HepG2 (cell line): ENCODE measurements around the gene LGALS4. TPM values are rescaled to one million over a fixed set of nuclear protein-coding genes. Genes with fewer than 3 reads are reported as not detected.
A peak's percentile ranks its signal among the peaks of the same experiment; 100 is the strongest.

ENCODE experiments used
- ATAC-seq: fragments of 200-7000 bp; cut with Tn5 transposase; 3 replicates; pipeline ENCODE4 v1.9.1; 2020; ENCODE audit warnings: mild to moderate bottlenecking, moderate library complexity
- BruUV-seq: library from RNA; stranded (reverse); fragments of 400-500 nt; replicated peaks from 2 replicates; lab custom pipeline; 2021; lab: Mats Ljungman, UMichigan
- CTCF ChIA-PET: fragments of 300-600 bp; formaldehyde crosslinking; extraction: SDS; loops from one replicate; lab custom pipeline; 2021; ENCODE audit warnings: low total read pairs, inconsistent platforms, low intra/inter-chr PET ratio; lab: Yijun Ruan, JAX
- POLR2A ChIA-PET: fragments of 350-600 bp; sonication (Branson Sonifier 250); formaldehyde crosslinking; loops from one replicate; lab custom pipeline; 2020; ENCODE audit warnings: antibody characterized with exemption, inconsistent platforms; lab: Yijun Ruan, JAX
- DNase-seq: peaks from one replicate; pipeline ENCODE4 v3.0.0-alpha.2; 2015; ENCODE audit warnings: low spot score
- FAIRE-seq: peaks from 3 replicates; lab custom pipeline; 2011; peaks lifted over from hg19 to GRCh38; lab: Jason Lieb, UNC
- H2AFZ ChIP-seq: one replicate; pipeline ENCODE4 v1.6.1; 2011; ENCODE audit warnings: low read length, inconsistent platforms
- H3K27ac ChIP-seq: fragments of 300-600 bp; 3 replicates; pipeline ENCODE4 v1.8.0; 2011; ENCODE audit warnings: mixed run types, mild to moderate bottlenecking, mixed read lengths, low read length, inconsistent platforms; ENCODE audit not compliant: insufficient read depth; ENCODE audit errors: extremely low read length
- H3K27me3 ChIP-seq, 2 experiments: fragments of 200-600 bp in 1 of 2; 2 replicates in 1 of 2; 3 replicates in 1 of 2; pipeline versions ENCODE4 v1.6.0 to v1.8.0; 2011; ENCODE audit warnings: low read length in 2 of 2, mild to moderate bottlenecking in 2 of 2, moderate library complexity in 2 of 2, inconsistent platforms in 1 of 2; ENCODE audit not compliant: insufficient read depth in 2 of 2, control insufficient read depth in 1 of 2
- H3K36me3 ChIP-seq, 2 experiments: fragments of 200-600 bp in 1 of 2; replicated peaks in 1 of 2; 2 replicates in 1 of 2; 3 replicates in 1 of 2; pipeline versions ENCODE4 v1.5.1 to v1.8.0; 2011; ENCODE audit warnings: low read length in 2 of 2, inconsistent platforms in 1 of 2; ENCODE audit not compliant: insufficient read depth in 2 of 2, control insufficient read depth in 1 of 2
- H3K4me1 ChIP-seq: 2 replicates; pipeline ENCODE4 v1.5.1; 2012; ENCODE audit warnings: low read length, inconsistent platforms; ENCODE audit not compliant: insufficient read depth
- H3K4me2 ChIP-seq: 2 replicates; pipeline ENCODE4 v1.6.0; 2011; ENCODE audit warnings: low read depth, low read length, inconsistent platforms
- H3K4me3 ChIP-seq, 3 experiments: fragments of 200-600 bp in 1 of 3; sonication (generic), shearing (Covaris generic) in 1 of 3; replicated peaks in 1 of 3; 2 replicates each; pipeline ENCODE4 v1.5.1; 2011 to 2016; ENCODE audit warnings: low read length in 3 of 3, inconsistent platforms in 2 of 3, low read depth in 2 of 3, mild to moderate bottlenecking in 2 of 3, control low read depth in 1 of 3, mixed read lengths in 1 of 3; ENCODE audit not compliant: insufficient read depth in 1 of 3
- H3K79me2 ChIP-seq: one replicate; pipeline ENCODE4 v1.6.1; 2011; ENCODE audit warnings: low read length, inconsistent platforms; ENCODE audit not compliant: insufficient read depth
- H3K9ac ChIP-seq: 2 replicates; pipeline ENCODE4 v1.6.0; 2011; ENCODE audit warnings: mild to moderate bottlenecking, low read depth, low read length, inconsistent platforms; ENCODE audit not compliant: insufficient read depth
- H3K9me3 ChIP-seq: 2 replicates; pipeline ENCODE4 v1.5.1; 2012; ENCODE audit warnings: mild to moderate bottlenecking, low read length
- H4K20me1 ChIP-seq: 2 replicates; pipeline ENCODE4 v1.6.0; 2011; ENCODE audit warnings: inconsistent platforms, mild to moderate bottlenecking, low read length, moderate library complexity; ENCODE audit not compliant: insufficient read depth
- KDM5B ChIP-seq: sonication (generic); formaldehyde crosslinking; IDR thresholded peaks from 2 replicates; pipeline ENCODE4 v1.4.0; 2020; ENCODE audit warnings: missing genetic modification reagents, mild to moderate bottlenecking, borderline replicate concordance
- ZFX ChIP-seq: sonication (generic); formaldehyde crosslinking; IDR thresholded peaks from 2 replicates; pipeline ENCODE4 v1.4.0; 2020; ENCODE audit warnings: mild to moderate bottlenecking, low read depth, missing genetic modification reagents, moderate library complexity
- ZNF121 ChIP-seq: sonication (generic); formaldehyde crosslinking; IDR thresholded peaks from 2 replicates; pipeline ENCODE4 v1.5.0; 2020; ENCODE audit warnings: mild to moderate bottlenecking, missing genetic modification reagents
- ZNF460 ChIP-seq: sonication (generic); formaldehyde crosslinking; IDR thresholded peaks from 2 replicates; pipeline ENCODE4 v1.5.1; 2020; ENCODE audit warnings: missing genetic modification reagents, mild to moderate bottlenecking, borderline replicate concordance
- ZNF484 ChIP-seq: sonication (generic); formaldehyde crosslinking; IDR thresholded peaks from 2 replicates; pipeline ENCODE4 v1.5.1; 2020; ENCODE audit warnings: mild to moderate bottlenecking, low read depth, missing genetic modification reagents, borderline replicate concordance
- WGBS: methylation state at CpG from one replicate; pipeline ENCODE4 v1.1.6; 2017; ENCODE audit warnings: low lambda C conversion rate; 5-methylcytosine and 5-hydroxymethylcytosine counted together
- in situ Hi-C: cut with HindIII; loops from 2 replicates; pipeline ENCODE4 v1.10.0; 2017; ENCODE audit warnings: low pct_unique_long_range_greater_than_20kb; ENCODE audit not compliant: extremely low pct_ligation_motif_present
- intact Hi-C: fragments of 100-400 bp; cut with micrococcal nuclease; formaldehyde crosslinking; loops from one replicate; pipeline ENCODE4 v1.10.0; 2022; ENCODE audit not compliant: unreplicated experiment
- polyA plus RNA-seq, 8 experiments: library from polyadenylated mRNA; depleted of rRNA in 3 of 8; stranded (reverse) in 7 of 8; unstranded in 1 of 8; fragments of >200 nt; fragmentation: Illumina TruSeq in 4 of 8; extraction: Trizol in 4 of 8; gene quantifications; 2 replicates each; pipeline versions ENCODE4 v1.2.1 to v1.2.3, GENCODE V29; 2011 to 2016; ENCODE audit warnings: low read depth in 4 of 8, missing spikeins in 1 of 8, mixed read lengths in 1 of 8; ENCODE audit not compliant: insufficient read depth in 1 of 8
- total RNA-seq, 5 experiments: library from RNA; depleted of rRNA; stranded (reverse); fragments of >200 nt; fragmentation: Illumina TruSeq; extraction: Trizol; gene quantifications; 2 replicates each; pipeline ENCODE4 v1.2.3, GENCODE V29; 2016; ENCODE audit warnings: low read depth in 1 of 5
- TF ChIP-seq, protein P1 (sequence below): sonication (generic); formaldehyde crosslinking; conservative IDR thresholded peaks from 2 replicates; pipeline ENCODE4 v1.4.0; 2020; ENCODE audit warnings: mild to moderate bottlenecking, missing genetic modification reagents, moderate library complexity

LGALS4 gene
- total and polyA plus RNA-seq, 2 of the 13 experiments (the other 11 are each of a cell fraction or from before 2014, with no cell fraction given): 0.24 to 0.71 TPM

GRCh38 chr19:38781058-38781457 is 31.7 kb downstream of the LGALS4 start:
- Histone ChIP-seq H3K4me3 (no peak overlapping the region), H3K4me2 (no peak overlapping the region), H3K4me1 (peaks cover 50% of the 10 kb centered on the region), H3K9ac (no peak overlapping the region), H4K20me1 (no peaks in the 10 kb centered on the region), H3K9me3 (no peaks in the 10 kb centered on the region), H3K79me2 (no peaks in the 10 kb centered on the region), H2AFZ (no peak overlapping the region), H3K27me3 (peaks cover 0 to 2% of the 10 kb centered on the region in 2 experiments; a peak in 2 of 5 replicates), H3K27ac (no peak overlapping the region), H3K36me3 (no peaks in the 10 kb centered on the region)
- intact Hi-C loops: no loop called here
- FAIRE-seq (no peak), DNase-seq (no peak), ATAC-seq (no peak)
- BruUV-seq: no TSS peak
- ChIA-PET CTCF (no interaction called here), POLR2A (no interaction called here)
- TF ChIP-seq ZNF460 (CRISPR knock-in tag): no peak
- no peak for TF ChIP-seq ZNF484
- TF ChIP-seq ZFX: no peak
- TF ChIP-seq KDM5B (CRISPR knock-in tag): no peak
- 53% methylated on average over 7 of the region's 7 CpGs for WGBS
- in situ Hi-C loops: no loop called here

- Histone ChIP-seq H4K20me1 (no peaks in the 10 kb centered on the region), H3K4me1 (peaks cover 44% of the 10 kb centered on the region), H3K9ac (no peak overlapping the region), H3K27ac (no peak overlapping the region), H2AFZ (no peak overlapping the region), H3K4me2 (no peak overlapping the region), H3K79me2 (no peaks in the 10 kb centered on the region), H3K9me3 (no peaks in the 10 kb centered on the region), H3K4me3 (no peak overlapping the region), H3K27me3 (peaks cover 0 to 2% of the 10 kb centered on the region in 2 experiments; a peak in 2 of 5 replicates), H3K36me3 (no peaks in the 10 kb centered on the region)
- TF ChIP-seq, protein P1, sequence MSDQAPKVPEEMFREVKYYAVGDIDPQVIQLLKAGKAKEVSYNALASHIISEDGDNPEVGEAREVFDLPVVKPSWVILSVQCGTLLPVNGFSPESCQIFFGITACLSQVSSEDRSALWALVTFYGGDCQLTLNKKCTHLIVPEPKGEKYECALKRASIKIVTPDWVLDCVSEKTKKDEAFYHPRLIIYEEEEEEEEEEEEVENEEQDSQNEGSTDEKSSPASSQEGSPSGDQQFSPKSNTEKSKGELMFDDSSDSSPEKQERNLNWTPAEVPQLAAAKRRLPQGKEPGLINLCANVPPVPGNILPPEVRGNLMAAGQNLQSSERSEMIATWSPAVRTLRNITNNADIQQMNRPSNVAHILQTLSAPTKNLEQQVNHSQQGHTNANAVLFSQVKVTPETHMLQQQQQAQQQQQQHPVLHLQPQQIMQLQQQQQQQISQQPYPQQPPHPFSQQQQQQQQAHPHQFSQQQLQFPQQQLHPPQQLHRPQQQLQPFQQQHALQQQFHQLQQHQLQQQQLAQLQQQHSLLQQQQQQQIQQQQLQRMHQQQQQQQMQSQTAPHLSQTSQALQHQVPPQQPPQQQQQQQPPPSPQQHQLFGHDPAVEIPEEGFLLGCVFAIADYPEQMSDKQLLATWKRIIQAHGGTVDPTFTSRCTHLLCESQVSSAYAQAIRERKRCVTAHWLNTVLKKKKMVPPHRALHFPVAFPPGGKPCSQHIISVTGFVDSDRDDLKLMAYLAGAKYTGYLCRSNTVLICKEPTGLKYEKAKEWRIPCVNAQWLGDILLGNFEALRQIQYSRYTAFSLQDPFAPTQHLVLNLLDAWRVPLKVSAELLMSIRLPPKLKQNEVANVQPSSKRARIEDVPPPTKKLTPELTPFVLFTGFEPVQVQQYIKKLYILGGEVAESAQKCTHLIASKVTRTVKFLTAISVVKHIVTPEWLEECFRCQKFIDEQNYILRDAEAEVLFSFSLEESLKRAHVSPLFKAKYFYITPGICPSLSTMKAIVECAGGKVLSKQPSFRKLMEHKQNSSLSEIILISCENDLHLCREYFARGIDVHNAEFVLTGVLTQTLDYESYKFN: no peak
- peak; percentile 91 for TF ChIP-seq ZNF121 (CRISPR knock-in tag)
- FAIRE-seq (no peak), ATAC-seq (no peak), DNase-seq (no peak)
- POLR2A ChIA-PET: no interaction called here
- CTCF ChIA-PET: no interaction called here
- intact Hi-C loops (no loop called here), in situ Hi-C loops (no loop called here)
- 67% methylated on average over 7 of the region's 7 CpGs for WGBS
- no TSS peak for BruUV-seq
Measured at GRCh38 chr19:38780443-38780842, 32.3 kb downstream of the LGALS4 start.
